Activated naive CD8-positive, alpha-beta T cell treated with anti-CD3 and anti-CD28 coated beads, Interleukin-2, amount 50 U/mL, for 24 hours (primary cell): Measurements from ENCODE around the gene EGFL6.
"Not testable (repeated sequence)": the region's sequence is repeated elsewhere in the genome, so short reads cannot be mapped to it uniquely, and the experiment has no call there.

Experiments used
- ATAC-seq: fragments of 150-1000 bp; cut with Tn5 transposase; one replicate; pipeline ENCODE4 v1.10.0; 2021
- DNase-seq: peaks from one replicate; pipeline ENCODE4 v3.0.0; 2021
- H3K27ac Mint-ChIP-seq: one replicate; pipeline ENCODE4 v1.8.0; 2021; ENCODE audit warnings: mild to moderate bottlenecking, mixed read lengths
- H3K27me3 Mint-ChIP-seq: one replicate; pipeline ENCODE4 v1.8.0; 2021; ENCODE audit warnings: mixed read lengths
- H3K36me3 Mint-ChIP-seq: one replicate; pipeline ENCODE4 v1.8.0; 2021; ENCODE audit warnings: low read depth, mixed read lengths
- H3K4me1 Mint-ChIP-seq: one replicate; pipeline ENCODE4 v1.8.0; 2021; ENCODE audit warnings: mixed read lengths
- H3K4me3 Mint-ChIP-seq: one replicate; pipeline ENCODE4 v1.8.0; 2021; ENCODE audit warnings: mild to moderate bottlenecking, moderate library complexity, mixed read lengths
- H3K9me3 Mint-ChIP-seq: one replicate; pipeline ENCODE4 v1.8.0; 2021; ENCODE audit warnings: mixed read lengths

Gene EGFL6

GRCh38 chrX:13620207-13620606 lies 50.8 kb downstream of the EGFL6 start:
- Mint-ChIP-seq H3K36me3 (no peaks in the 10 kb centered on the region), H3K27ac (no peak overlapping the region), H3K4me3 (no peak overlapping the region), H3K4me1 (peaks cover 1% of the 10 kb centered on the region), H3K9me3 (no peaks in the 10 kb centered on the region), H3K27me3 (no peaks in the 10 kb centered on the region)
- ATAC-seq (peak; percentile 52), DNase-seq (no peak)

GRCh38 chrX:13622401-13622964 lies 53.1 kb downstream of the EGFL6 start:
- ATAC-seq (no peak), DNase-seq (no peak)
- Mint-ChIP-seq H3K4me3 (no peak overlapping the region), H3K27ac (no peak overlapping the region), H3K27me3 (no peaks in the 10 kb centered on the region), H3K9me3 (no peaks in the 10 kb centered on the region), H3K36me3 (no peaks in the 10 kb centered on the region), H3K4me1 (no peaks in the 10 kb centered on the region)

- H3K27me3 Mint-ChIP-seq, result no peaks in the 10 kb centered on the region
- H3K36me3 Mint-ChIP-seq, result no peaks in the 10 kb centered on the region
- H3K9me3 Mint-ChIP-seq, result no peaks in the 10 kb centered on the region
- no peak overlapping the region for H3K27ac Mint-ChIP-seq
- no peak overlapping the region for H3K4me3 Mint-ChIP-seq
- no peak for DNase-seq
- ATAC-seq, result no peak
- no peaks in the 10 kb centered on the region for H3K4me1 Mint-ChIP-seq
These were observed 57.9 kb downstream of the EGFL6 start for GRCh38 chrX:13627306-13627705.

DNA sequence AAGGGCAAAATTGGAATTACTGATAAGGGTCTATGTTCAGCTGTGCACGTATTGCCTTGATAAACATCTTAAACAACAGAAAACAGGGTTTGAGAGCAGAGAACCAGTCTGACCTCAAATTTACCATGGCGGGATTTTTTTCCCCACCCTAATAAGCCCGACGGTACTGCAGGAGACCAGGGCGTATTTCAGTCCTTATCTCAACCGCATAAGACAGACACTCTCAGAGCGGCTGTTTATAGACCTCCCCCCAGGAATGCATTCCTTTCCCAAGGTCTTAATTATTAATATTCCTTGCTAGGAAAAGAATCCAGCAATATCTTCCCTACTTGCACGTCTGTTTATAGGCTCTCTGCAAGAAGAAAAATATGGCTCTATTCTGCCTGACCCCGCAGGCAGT lies 67.8 kb downstream of the EGFL6 start:
- H3K27ac Mint-ChIP-seq, H3K27me3 Mint-ChIP-seq, DNase-seq, H3K36me3 Mint-ChIP-seq, H3K4me1 Mint-ChIP-seq, H3K4me3 Mint-ChIP-seq, ATAC-seq: not testable (repeated sequence)
- H3K9me3 Mint-ChIP-seq, result peaks cover 11% of the 10 kb centered on the region

- Mint-ChIP-seq H3K27ac (no peak overlapping the region), H3K27me3 (no peaks in the 10 kb centered on the region), H3K36me3 (no peaks in the 10 kb centered on the region), H3K4me1 (no peaks in the 10 kb centered on the region), H3K4me3 (no peak overlapping the region), H3K9me3 (peaks cover 11% of the 10 kb centered on the region)
- ATAC-seq (no peak), DNase-seq (no peak)
These were observed 68.6 kb downstream of the EGFL6 start for GRCh38 chrX:13638021-13638420.

DNA sequence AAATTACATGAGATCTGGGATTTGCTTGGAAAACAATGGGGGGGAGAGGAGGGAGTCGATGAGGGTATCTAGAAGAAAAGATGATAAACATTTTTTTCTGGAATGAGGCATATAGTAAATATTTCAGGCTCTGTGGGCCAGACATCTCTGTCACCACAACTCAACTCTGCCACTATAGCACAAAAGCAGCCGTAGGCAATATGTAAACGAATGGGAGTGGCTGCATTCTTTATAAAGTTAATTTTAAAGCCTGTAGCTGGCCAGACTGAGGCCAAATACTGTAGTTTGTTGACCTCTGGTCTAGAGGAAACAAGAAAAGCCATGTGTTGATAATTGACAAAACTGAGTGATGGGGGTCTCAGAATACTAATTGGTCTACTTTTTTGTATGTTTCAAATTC lies 69.4 kb downstream of the EGFL6 start:
- Mint-ChIP-seq H3K36me3 (no peaks in the 10 kb centered on the region), H3K27ac (no peak overlapping the region), H3K4me1 (no peaks in the 10 kb centered on the region), H3K9me3 (peaks cover 11% of the 10 kb centered on the region), H3K27me3 (no peaks in the 10 kb centered on the region), H3K4me3 (no peak overlapping the region)
- no peak for ATAC-seq
- no peak for DNase-seq

GRCh38 chrX:13641684-13642083 lies 72.3 kb downstream of the EGFL6 start:
- H3K4me1 Mint-ChIP-seq, H3K9me3 Mint-ChIP-seq, H3K27me3 Mint-ChIP-seq, H3K4me3 Mint-ChIP-seq, ATAC-seq, H3K36me3 Mint-ChIP-seq, DNase-seq, H3K27ac Mint-ChIP-seq: not testable (repeated sequence)

DNA sequence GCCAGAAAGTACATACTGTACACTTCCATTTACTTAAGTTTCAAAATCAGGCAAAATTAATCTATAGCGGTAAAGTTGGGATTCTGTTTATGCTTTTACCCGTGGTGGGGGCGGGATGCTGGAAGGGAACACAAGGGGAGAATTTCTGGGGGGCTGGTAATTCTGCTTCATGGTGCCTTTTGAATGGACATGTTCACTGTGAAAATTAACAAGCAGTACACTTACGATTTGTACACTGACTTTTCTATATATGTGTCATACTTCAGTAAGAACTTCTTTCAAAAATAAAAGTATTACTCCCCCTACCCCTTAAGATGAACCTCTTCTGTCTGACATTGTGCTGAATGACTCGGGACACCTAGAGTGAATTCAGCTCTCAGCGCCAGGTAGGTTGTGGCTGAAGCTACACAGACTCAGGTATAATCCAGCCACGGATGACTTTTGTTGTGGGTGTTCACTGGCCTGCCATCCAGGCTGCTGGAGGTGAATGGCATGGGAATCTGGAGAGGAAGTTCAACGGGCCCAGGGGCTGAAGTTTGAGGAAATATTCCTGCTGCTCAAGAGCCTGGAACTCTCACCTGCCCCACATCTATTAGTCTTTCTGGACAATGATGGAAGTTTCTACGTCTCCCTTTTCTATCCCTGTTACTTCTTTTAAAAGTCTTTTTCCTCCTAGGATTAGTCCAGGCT lies 76.2 kb downstream of the EGFL6 start:
- Mint-ChIP-seq H3K27ac (no peak overlapping the region), H3K36me3 (no peaks in the 10 kb centered on the region), H3K9me3 (no peaks in the 10 kb centered on the region), H3K4me3 (no peak overlapping the region), H3K27me3 (no peaks in the 10 kb centered on the region), H3K4me1 (peaks cover 12% of the 10 kb centered on the region)
- no peak for ATAC-seq
- DNase-seq, result no peak

DNA sequence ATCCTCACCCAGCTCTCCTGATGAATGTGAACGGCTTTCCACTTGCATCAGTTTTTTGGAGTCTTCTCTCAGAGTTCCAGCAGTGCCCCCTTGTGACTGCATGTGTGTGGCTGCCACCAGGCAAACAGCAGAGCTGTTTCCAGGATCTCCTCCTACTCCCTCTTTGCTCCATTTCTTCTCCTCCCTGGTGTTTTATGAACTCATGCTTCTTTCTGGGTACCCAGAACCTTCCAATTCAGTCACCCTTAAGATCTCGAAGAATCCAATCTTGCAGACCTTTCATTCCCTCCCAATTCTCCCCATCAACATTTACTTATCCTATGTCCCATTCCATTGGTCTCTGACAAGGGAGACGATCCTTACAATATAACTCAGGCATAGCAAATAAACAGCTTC lies 76.8 kb downstream of the EGFL6 start:
- ATAC-seq (no peak), DNase-seq (peak; percentile 35)
- Mint-ChIP-seq H3K27ac (no peak overlapping the region), H3K4me3 (no peak overlapping the region), H3K9me3 (no peaks in the 10 kb centered on the region), H3K27me3 (no peaks in the 10 kb centered on the region), H3K36me3 (no peaks in the 10 kb centered on the region), H3K4me1 (peaks cover 12% of the 10 kb centered on the region)

DNA sequence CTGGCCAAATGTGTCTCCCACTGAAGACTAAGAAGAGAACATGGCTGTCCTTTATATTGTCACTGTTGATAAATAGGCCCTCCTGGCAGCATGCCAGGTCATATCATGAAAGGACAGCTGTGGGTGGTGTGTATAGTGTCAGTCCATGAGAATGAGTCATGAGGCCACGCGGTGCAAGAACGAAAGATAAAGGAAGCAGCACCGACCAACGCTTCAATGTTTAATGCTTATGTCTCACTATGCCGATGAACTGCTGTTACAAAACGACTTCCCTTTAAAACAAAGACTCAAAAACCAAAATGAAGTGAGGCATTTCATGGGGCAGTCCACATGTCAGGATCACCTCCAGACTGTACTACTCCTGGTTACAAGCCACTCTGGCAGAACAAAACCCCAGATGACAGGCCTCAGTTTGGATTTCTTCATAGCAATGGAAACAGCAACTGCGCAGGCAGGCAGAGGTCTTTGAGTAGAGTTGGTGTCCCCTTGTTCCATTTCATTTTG lies 78.4 kb downstream of the EGFL6 start:
- Mint-ChIP-seq H3K4me3 (no peak overlapping the region), H3K36me3 (no peaks in the 10 kb centered on the region), H3K27me3 (no peaks in the 10 kb centered on the region), H3K4me1 (peaks cover 17% of the 10 kb centered on the region), H3K9me3 (no peaks in the 10 kb centered on the region), H3K27ac (peak overlapping the region; percentile 80)
- DNase-seq (peak; percentile 42), ATAC-seq (peak; percentile 86)

GRCh38 chrX:13648336-13648735 lies 78.9 kb downstream of the EGFL6 start:
- H3K9me3 Mint-ChIP-seq, H3K27ac Mint-ChIP-seq, DNase-seq, H3K36me3 Mint-ChIP-seq, H3K27me3 Mint-ChIP-seq, H3K4me3 Mint-ChIP-seq, ATAC-seq: not testable (repeated sequence)
- H3K4me1 Mint-ChIP-seq, result peaks cover 17% of the 10 kb centered on the region

DNA sequence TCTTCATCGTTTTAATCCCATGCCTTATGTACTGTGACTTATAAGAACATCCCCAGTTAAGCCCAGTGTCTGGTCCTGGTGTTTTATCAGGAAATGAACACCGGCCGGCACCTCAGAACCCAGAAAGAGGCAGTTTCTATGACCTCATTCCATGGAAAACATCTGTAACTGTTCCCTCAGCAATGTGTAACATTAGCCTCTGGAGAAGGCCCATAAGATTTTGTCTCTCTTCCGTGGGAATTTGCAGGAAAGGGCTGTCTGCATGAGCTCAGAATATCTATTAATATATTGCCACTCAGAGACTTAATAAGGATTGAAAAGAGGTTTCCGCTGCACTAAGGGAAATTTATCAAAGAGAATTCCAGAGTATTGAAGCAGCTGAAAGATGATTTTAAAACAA lies 80.4 kb downstream of the EGFL6 start:
- no peaks in the 10 kb centered on the region for H3K9me3 Mint-ChIP-seq

GRCh38 chrX:13650318-13650717 lies 80.9 kb downstream of the EGFL6 start:
- no peak for ATAC-seq
- Mint-ChIP-seq H3K4me3 (no peak overlapping the region), H3K4me1 (peaks cover 24% of the 10 kb centered on the region), H3K36me3 (no peaks in the 10 kb centered on the region), H3K27ac (no peak overlapping the region), H3K9me3 (no peaks in the 10 kb centered on the region), H3K27me3 (no peaks in the 10 kb centered on the region)
- no peak for DNase-seq

More for the DNA sequence above, 80.4 kb downstream of the EGFL6 start:
- no peak overlapping the region for H3K27ac Mint-ChIP-seq
- no peaks in the 10 kb centered on the region for H3K27me3 Mint-ChIP-seq
- H3K36me3 Mint-ChIP-seq, result no peaks in the 10 kb centered on the region
- peaks cover 21% of the 10 kb centered on the region for H3K4me1 Mint-ChIP-seq
- DNase-seq (no peak), ATAC-seq (no peak)
- no peak overlapping the region for H3K4me3 Mint-ChIP-seq

GRCh38 chrX:13651150-13651549 lies 81.7 kb downstream of the EGFL6 start:
- Mint-ChIP-seq H3K4me3 (no peak overlapping the region), H3K27me3 (no peaks in the 10 kb centered on the region), H3K36me3 (no peaks in the 10 kb centered on the region), H3K4me1 (peaks cover 24% of the 10 kb centered on the region), H3K27ac (no peak overlapping the region), H3K9me3 (no peaks in the 10 kb centered on the region)
- ATAC-seq (no peak), DNase-seq (no peak)

DNA sequence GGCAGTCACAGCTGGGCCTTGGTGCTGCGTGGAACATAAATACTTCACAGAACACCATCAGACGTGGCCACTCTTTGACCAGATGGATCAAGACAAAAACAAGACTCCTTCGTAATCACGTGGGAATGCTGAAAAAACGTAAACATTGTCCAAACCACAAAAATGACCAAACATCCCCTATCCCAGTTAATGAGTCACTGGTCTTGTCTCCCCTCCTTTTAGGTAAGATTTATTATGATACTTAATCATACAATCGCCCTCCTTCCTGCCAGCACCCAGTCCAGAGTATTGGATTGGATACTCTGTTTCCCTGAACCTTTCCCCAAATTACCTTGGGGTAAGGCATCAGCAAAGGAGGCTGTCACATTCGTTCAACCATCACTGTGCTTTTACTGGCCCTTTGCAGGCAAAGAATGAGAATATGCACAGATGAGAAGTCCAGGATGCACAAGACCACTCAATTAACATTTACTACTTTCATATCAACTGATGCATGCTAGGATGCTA lies 82.9 kb downstream of the EGFL6 start:
- Mint-ChIP-seq H3K4me1 (peaks cover 21% of the 10 kb centered on the region), H3K4me3 (peak overlapping the region; percentile 81), H3K9me3 (no peaks in the 10 kb centered on the region), H3K27ac (peak overlapping the region; percentile 86), H3K27me3 (no peaks in the 10 kb centered on the region), H3K36me3 (no peaks in the 10 kb centered on the region)
- ATAC-seq, result no peak
- no peak for DNase-seq
